Measurements from ENCODE around the gene PLCXD1. TPM values are rescaled to one million over a fixed set of nuclear protein-coding genes. Genes with fewer than 3 reads are reported as not detected.
"Not testable (repeated sequence)": the region's sequence is repeated elsewhere in the genome, so short reads cannot be mapped to it uniquely, and the experiment has no call there.

Gene PLCXD1
- total RNA-seq, 4 donors from 2014 or later, result 5.7 to 18.8 (median 9.2) TPM

- H3K27ac ChIP-seq, result no peak overlapping the region
- H3K9me3 ChIP-seq, result peaks cover 0 to 3% (median 0%) of the 10 kb centered on the region in 4 donors
- H3K4me1 ChIP-seq, result no peaks in the 10 kb centered on the region
- no peak for DNase-seq (ENCODE audit: low spot score in 2 of 2)
- H3K4me3 ChIP-seq, result no peak overlapping the region
- H3K27me3 ChIP-seq, result peaks cover 0 to 18% of the 10 kb centered on the region in 2 donors
- 18 to 38% methylated on average over 22 to 31 of the region's 32 CpGs for WGBS, 2 donors
- H3K36me3 ChIP-seq, result no peaks in the 10 kb centered on the region
- TF ChIP-seq POLR2A (IDR thresholded peaks at IDR 0.05) (no peak), CTCF (IDR thresholded peaks at IDR 0.05) (no peak), EP300 (IDR thresholded peaks at IDR 0.05) (no peak)
Measured at GRCh38 chrX:261167-261918, 19.8 kb upstream of the PLCXD1 start.

- 72% methylated on average over 12 of the region's 12 CpGs for WGBS, 2 donors
- no peak overlapping the region for H3K27ac ChIP-seq
- no peaks in the 10 kb centered on the region for H3K36me3 ChIP-seq
- peaks cover 0 to 3% (median 0%) of the 10 kb centered on the region in 4 donors for H3K9me3 ChIP-seq
- TF ChIP-seq POLR2A (IDR thresholded peaks at IDR 0.05) (no peak), CTCF (IDR thresholded peaks at IDR 0.05) (no peak), EP300 (IDR thresholded peaks at IDR 0.05) (no peak)
- DNase-seq (ENCODE audit: low spot score in 2 of 2), result no peak
- no peak overlapping the region for H3K4me3 ChIP-seq
- H3K27me3 ChIP-seq, result peaks cover 0 to 15% of the 10 kb centered on the region in 2 donors
- no peaks in the 10 kb centered on the region for H3K4me1 ChIP-seq
Measured at GRCh38 chrX:261919-262352, 19.2 kb upstream of the PLCXD1 start.

- 78 to 84% methylated on average over 13 of the region's 13 CpGs for WGBS, 2 donors
- no peak overlapping the region for H3K27ac ChIP-seq
- H3K36me3 ChIP-seq, result no peaks in the 10 kb centered on the region
- TF ChIP-seq POLR2A (IDR thresholded peaks at IDR 0.05), result no peak
- no peak for TF ChIP-seq EP300 (IDR thresholded peaks at IDR 0.05)
- no peaks in the 10 kb centered on the region for H3K4me1 ChIP-seq
- peaks cover 0 to 10% of the 10 kb centered on the region in 2 donors for H3K27me3 ChIP-seq
- no peak overlapping the region for H3K4me3 ChIP-seq
- no peak for DNase-seq (ENCODE audit: low spot score in 2 of 2)
- H3K9me3 ChIP-seq, result peaks cover 0 to 3% (median 0%) of the 10 kb centered on the region in 4 donors
Measured at GRCh38 chrX:262381-262909, 18.7 kb upstream of the PLCXD1 start.

GRCh38 chrX:264006-264405, 17.2 kb upstream of the PLCXD1 start:
- not testable (repeated sequence) for H3K36me3 ChIP-seq; H3K4me1 ChIP-seq; H3K4me3 ChIP-seq; H3K27me3 ChIP-seq; H3K27ac ChIP-seq; H3K9me3 ChIP-seq; DNase-seq (ENCODE audit: low spot score in 2 of 2)
- 86 to 90% methylated on average over 16 of the region's 16 CpGs for WGBS, 2 donors

GRCh38 chrX:264634-265455, 16.3 kb upstream of the PLCXD1 start:
- Histone ChIP-seq H3K9me3 (peaks cover 0 to 3% (median 0%) of the 10 kb centered on the region in 4 donors), H3K27ac (no peak overlapping the region), H3K27me3 (peaks cover 0 to 3% of the 10 kb centered on the region in 2 donors), H3K36me3 (no peaks in the 10 kb centered on the region), H3K4me3 (no peak overlapping the region), H3K4me1 (no peaks in the 10 kb centered on the region)
- WGBS, 2 donors, result 85 to 88% methylated on average over 16 of the region's 16 CpGs
- TF ChIP-seq EP300 (IDR thresholded peaks at IDR 0.05), result no peak
- TF ChIP-seq POLR2A (IDR thresholded peaks at IDR 0.05), result no peak
- TF ChIP-seq CTCF (IDR thresholded peaks at IDR 0.05), result no peak
- no peak for DNase-seq (ENCODE audit: low spot score in 2 of 2)

All from tibial nerve (tissue), 4 donors.